ENCODE results near the gene CXorf49.
"Not testable (repeated sequence)": the region's sequence is repeated elsewhere in the genome, so short reads cannot be mapped to it uniquely, and the experiment has no call there.

Gene CXorf49

DNA sequence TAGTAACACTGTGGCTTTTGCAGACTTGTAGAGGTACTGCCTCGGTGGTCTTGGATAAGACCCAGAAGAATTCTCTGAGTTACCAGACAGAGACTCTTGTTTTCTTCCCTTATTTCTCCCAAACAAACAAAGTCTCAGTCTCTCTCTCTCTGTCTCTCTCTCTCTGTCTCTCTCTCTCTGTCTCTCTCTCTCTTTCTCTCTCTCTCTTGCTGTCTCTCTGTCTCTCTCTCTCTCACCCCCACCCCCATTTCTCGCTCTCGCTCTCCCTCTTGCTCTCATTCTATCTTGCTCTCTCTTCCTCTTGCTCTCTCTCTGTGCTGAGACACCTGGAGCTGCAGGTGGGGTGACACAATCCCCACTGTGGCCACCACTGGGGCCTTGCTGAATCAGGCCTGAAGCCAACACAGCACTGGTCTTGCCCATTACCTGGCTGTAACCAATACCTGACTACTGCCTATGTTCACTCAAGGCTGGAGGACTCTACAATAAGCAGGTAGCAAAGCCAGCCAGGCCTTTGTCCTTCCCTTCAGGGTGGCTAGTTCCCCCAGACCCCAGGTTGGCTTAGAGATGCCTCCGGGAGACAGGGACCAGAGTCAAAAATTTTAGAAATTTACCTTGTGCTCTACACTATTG is 38.4 kb downstream of the CXorf49 start:
- TF ChIP-seq ZNF274 (IDR thresholded peaks at IDR 0.05; ENCODE audit: low read depth, low read length) = no peak
- H3K4me3 ChIP-seq (ENCODE audit: low read length) = no peak overlapping the region

DNA sequence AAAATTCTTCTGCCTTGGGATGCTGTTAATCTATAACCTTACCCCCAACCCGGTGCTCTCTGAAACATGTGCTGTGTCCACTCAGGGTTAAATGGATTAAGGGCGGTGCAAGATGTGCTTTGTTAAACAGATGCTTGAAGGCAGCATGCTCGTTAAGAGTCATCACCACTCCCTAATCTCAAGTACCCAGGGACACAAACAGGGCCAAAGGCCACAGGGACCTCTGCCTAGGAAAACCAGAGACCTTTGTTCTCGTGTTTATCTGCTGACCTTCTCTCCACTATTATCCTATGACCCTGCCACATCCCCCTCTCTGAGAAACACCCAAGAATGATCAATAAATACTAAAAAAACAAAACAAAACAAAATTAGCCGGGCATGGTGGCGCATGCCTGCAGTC is 40.9 kb downstream of the CXorf49 start:
- not testable (repeated sequence) for H3K4me3 ChIP-seq (ENCODE audit: low read length)

DNA sequence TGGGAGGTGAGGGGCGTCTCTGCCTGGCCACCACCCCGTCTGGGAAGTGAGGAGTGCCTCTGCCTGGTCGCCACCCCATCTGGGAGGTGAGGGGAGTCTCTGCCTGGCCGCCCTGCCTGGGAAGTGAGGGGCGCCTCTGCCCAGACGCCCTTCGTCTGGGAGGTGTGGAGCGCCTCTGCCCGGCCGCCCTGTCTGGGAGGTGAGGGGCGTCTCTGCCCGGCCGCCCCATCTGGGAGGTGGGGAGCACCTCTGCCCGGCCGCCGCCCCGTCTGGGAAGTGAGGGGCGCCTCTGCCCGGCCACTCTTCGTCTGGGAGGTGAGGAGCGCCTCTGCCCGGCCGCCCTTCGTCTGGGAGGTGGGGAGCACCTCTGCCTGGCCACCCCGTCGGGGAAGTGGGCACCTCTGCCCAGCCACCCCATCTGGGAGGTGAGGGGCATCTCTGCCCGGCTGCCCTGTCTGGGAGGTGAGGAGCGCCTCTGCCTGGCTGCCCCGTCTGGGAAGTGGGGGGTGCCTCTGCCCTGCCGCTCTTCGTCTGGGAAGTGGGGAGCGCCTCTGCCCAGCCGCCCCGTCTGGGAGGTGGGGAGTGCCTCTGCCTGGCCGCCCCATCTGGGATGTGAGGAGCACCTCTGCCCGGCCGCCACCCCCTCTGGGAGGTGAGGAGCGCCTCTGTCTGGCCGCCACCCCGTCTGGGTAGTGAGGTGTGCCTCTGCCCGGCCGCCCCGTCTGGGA is 41.9 kb downstream of the CXorf49 start:
- not testable (repeated sequence) for H3K4me3 ChIP-seq (ENCODE audit: low read length)

DNA sequence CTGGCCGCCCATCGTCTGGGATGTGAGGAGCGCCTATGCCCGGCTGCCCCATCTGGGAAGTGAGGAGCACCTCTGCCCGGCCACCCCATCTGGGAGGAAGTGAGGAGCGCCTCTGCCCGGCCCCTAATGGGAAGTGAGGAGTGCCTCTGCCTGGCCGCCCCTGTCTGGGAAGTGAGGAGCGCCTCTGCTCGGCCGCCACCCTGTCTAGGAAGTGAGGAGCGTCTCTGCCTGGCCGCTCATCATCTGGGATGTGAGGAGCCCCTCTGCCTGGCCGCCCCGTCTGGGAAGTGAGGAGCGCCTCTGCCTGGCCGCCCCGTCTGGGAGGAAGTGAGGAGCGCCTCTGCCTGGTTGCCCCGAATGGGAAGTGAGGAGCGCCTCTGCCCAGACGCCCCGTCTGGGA is 42.4 kb downstream of the CXorf49 start:
- not testable (repeated sequence) for H3K4me3 ChIP-seq (ENCODE audit: low read length)

DNA sequence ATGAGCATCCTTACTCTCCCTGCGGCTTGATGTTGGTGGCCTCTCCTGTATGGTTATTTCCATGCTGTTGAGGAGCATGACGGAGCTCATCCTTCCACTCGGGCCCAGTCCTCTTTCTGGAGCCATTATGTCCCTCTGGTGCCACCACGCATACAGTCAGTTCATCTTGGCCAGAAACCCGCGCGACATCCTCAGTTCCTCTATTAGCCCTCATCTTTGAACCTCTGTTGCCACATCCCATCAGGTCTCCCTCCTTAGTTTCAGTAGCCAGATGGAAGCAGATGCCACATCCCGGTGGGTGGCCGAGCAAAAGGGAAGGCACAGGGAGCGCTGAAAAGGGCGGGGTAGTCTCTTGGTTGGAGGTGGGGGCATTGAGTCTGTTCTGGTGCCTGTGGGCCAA is 46.1 kb downstream of the CXorf49 start:
- TF ChIP-seq ZNF274 (IDR thresholded peaks at IDR 0.05; ENCODE audit: low read depth, low read length) = no peak
- H3K4me3 ChIP-seq (ENCODE audit: low read length) = no peak overlapping the region

DNA sequence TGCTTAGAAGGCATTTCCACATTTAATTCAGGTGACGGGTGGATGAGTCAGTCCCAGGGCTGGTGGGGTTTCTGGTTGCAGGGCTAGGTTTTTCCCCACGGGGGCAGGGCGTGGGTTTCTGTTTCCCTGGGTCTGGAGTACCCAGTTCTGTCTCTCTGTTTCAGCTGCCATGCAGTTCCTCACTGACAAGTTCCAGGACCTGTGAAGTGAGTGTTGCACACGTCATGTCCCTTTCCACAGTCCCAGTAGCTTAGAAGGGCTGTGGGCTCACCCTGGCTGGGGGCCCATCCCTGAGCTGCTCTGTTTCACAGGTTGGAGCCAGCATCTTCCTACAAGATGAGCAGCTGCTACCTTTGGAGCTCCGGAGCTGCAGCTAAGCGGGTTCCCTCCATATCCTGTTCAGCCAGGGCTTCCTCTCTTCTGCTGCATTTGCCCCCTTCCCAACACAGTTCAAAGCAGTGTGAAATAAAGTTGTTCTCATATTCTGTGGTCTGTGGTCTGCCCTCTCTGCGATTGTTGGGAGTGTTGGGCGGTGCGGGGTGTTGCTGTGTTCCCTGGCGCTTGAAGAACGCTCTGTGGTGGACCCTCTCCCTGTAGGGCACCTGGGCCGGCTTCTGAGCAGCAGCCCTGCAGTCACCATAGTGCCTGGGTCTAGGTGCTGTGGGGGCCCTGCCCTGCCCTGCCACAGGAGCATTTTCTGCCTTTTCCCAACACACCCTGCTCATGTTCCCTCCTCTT is 46.9 kb downstream of the CXorf49 start:
- TF ChIP-seq ZNF274 (IDR thresholded peaks at IDR 0.05; ENCODE audit: low read depth, low read length) = no peak

DNA sequence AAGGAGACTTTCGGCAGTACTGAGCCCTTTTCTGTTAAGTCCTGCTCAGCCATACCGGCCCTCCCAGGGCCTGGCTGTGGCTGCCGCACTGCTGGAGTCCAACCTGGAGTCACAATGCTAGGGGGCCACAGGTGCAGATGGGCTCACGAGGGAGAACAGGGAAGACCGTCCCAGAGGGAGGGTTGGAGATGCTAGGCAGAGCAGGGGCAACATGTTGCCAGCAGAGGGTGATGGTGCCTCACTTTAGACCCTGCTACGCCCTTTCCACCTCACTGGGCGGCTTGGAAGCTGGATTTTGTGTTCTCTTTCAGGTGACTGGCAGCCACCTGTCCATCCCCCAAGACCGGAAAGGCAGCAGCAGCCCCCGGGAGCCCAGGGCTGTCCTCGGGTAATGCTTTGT is 48.1 kb downstream of the CXorf49 start:
- H3K4me3 ChIP-seq (ENCODE audit: low read length) = not testable (repeated sequence)

More for the DNA sequence above, 46.9 kb downstream of the CXorf49 start:
- H3K4me3 ChIP-seq (ENCODE audit: low read length) = no peak overlapping the region

DNA sequence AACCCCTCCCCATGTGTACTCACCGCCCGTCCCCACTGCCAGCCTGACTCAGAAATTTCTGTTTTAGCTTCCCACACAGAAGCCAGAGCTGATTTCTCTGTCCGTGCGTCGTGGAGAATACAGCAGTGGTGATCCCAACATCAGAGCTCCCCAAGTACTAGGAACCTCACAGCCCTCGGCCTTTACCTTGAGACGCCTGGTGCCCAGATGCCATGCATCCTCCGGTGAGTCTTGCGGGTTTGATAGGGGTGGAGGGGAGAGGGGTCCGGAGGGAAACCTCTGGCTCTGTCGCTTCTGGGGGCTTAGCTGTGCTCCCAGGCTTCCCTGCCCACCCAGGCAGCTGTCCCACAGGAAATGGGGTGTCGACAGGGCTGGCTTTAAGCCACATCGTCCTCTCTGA is 48.6 kb downstream of the CXorf49 start:
- no peak overlapping the region for H3K4me3 ChIP-seq (ENCODE audit: low read length)
- no peak for TF ChIP-seq ZNF274 (IDR thresholded peaks at IDR 0.05; ENCODE audit: low read depth, low read length)

DNA sequence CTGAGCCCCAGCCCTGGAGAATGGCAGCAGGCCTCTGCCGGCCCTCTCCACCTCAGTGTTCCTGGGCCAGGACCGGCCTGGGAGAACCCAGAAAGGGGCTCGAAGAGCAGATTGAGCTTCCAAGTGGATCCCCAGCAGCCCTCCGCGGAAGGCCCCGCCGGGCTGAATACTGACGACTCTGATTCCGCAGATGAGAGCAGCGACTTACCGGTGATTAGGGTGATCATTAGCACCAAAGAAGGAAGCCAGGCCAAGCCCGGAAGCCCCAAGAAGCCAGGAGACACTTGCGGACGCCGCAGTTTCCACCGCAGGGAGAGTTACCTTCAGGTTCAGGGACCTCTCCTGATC is 49.9 kb downstream of the CXorf49 start:
- H3K4me3 ChIP-seq (ENCODE audit: low read length) = no peak overlapping the region
- no peak for TF ChIP-seq ZNF274 (IDR thresholded peaks at IDR 0.05; ENCODE audit: low read depth, low read length)

DNA sequence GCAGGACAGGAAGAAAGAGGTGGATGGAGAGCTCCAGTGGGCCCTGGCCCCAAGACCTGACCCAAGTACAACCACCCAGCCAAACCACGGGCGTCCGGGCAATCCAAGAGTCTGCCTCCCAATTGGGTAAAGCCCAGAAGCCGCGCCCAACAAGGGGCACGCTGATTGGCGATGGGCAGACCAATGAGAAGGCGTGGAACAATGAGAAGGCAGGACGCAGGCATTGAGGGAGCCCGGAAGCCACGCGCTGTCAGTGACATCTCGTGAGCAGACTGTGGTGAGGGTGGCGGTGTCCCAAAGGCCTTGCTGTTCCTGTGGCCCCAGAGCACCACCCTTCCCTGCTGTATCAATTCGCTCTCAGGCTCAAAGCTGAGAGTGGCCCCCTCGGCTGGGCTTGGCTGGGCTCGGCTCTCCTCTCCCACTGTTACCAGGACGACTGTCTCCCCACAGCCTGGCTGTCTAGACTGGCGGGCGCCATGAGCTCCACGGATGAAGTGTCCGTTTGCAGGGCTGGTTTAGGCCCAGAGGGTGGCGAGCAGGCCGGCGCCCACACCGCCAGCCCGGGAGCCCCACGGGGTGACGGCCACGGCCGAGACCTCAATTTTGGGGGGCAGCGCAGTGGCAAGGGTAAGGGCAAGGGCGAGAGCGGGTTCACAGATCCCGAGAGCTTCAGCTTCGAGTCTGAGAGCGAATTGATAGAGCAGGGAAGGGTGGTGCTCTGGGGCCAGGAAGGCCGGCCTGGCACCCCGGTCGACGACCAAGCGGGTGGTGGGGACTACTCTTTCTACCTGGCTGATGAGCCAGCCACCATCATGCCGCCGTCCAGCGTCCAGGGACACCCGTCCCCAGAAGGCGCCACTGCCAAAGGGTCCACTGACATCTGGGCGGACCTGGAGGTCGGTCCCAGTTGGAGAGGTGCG is 50.5 kb downstream of the CXorf49 start, which contains the start of gene LOC101059915:
Gene LOC101059915 (plus strand): TSS at position 219 of the 920 bp plus-strand sequence.
- no peak within 1 kb of the TSS for H3K4me3 ChIP-seq (ENCODE audit: low read length)
- no peak for TF ChIP-seq ZNF274 (IDR thresholded peaks at IDR 0.05; ENCODE audit: low read depth, low read length)

DNA sequence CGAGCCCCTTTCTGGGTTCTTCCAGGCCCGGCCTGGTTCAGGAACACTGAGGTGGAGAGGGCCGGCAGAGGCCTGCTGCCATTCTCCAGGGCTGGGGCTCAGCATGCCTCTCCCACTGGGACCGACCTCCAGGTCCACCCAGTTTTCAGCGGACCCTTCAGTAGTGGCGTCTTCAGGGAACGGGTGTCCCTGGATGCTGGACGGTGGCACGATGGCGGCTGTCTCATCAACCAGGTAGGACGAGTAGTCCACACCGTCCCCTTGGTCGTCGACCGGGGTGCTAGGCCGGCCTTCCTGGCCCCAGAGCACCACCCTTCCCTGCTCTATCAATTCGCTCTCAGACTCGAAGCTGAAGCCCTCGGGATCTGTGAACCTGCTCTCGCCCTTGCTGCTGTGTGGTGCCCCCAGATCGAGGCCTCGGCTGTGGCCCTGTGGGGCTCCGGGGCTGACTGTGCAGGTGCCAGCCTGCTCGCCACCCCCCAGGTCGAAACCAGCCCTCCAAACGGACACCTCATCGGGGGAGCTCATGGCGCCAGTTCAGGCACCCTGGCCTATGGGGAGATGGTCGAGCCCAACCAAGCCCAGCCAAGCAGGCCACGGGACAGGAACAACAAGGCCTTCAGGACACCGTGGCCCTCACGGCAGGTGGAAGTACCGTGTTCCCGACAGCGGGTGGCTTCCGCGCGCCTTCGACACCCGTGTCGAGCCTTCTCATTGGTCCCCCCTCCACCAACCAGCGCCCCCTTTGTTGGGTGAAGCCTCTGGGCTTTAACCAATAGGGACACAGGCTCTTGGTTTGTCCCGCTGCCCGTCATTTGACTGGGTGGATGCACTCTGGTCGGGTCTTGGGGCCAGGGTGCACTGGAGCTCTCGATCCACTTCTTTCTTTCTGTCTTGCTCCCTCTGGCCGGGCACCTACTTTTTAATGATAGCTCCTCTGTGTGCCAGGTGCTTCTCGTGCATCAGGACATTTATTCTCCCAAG is 51.6 kb downstream of the CXorf49 start:
- H3K4me3 ChIP-seq (ENCODE audit: low read length) = no peak overlapping the region
- TF ChIP-seq ZNF274 (IDR thresholded peaks at IDR 0.05; ENCODE audit: low read depth, low read length) = no peak

DNA sequence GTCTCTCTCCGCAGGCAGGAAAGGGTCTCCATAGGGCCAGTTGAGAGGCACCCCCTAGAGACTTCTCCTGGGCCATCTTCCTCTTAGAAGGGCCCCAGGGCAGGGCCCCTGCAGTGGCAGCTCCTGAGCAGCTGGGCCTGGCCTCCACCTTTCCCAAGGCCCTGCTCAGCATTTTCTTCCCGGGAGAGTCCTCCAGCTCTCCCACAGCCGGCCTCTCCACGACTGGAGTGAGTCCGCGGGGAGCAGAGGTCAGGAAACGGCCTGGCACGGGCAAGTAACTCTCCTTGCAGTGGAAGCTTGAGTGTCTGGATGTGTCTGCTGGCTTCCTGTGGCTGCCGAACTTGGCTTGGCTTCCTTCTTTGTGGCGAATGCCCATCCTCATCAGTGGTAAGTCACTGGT is 52.3 kb downstream of the CXorf49 start:
- H3K4me3 ChIP-seq (ENCODE audit: low read length) = no peak overlapping the region
- TF ChIP-seq ZNF274 (IDR thresholded peaks at IDR 0.05; ENCODE audit: low read depth, low read length) = no peak

DNA sequence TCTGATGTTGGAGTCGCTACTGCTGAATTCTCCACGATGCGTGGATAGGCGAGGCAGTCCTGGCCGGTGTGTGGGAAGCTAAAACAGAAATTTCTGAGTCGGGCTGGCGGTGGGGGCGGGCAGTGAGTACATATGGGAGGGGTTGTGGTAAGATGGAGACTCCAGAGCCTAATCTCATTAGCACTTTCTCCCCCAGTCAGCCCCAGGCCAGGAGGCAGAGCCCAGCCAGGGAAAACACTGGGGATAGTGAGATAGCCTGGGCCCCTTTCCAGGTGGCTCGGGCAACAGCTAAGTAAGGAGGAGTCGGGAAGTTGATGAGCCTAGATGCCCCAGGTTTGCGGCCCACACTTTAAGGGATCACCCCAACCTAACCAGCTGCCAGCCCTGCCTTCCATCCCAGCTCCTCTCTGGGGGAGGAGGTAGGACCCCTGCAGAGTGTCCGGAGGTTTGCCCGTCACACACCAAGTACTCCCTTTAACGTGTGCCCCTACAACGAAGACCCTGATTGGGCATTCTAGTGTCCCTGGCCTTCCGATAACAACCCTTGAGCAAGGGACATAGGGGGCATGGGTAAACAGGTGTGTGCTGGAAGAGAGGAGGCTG is 53.1 kb downstream of the CXorf49 start:
- H3K4me3 ChIP-seq (ENCODE audit: low read length) = no peak overlapping the region
- no peak for TF ChIP-seq ZNF274 (IDR thresholded peaks at IDR 0.05; ENCODE audit: low read depth, low read length)

Measured in GM08714 (cell line).